Osteoblast (primary cell): ENCODE results near the gene DESI1. TPM values are rescaled to one million over a fixed set of nuclear protein-coding genes. Genes with fewer than 3 reads are reported as not detected.
"Not testable (repeated sequence)": the region's sequence is repeated elsewhere in the genome, so short reads cannot be mapped to it uniquely, and the experiment has no call there.

ENCODE experiments used
- DNase-seq: peaks from one replicate; pipeline ENCODE4 v3.0.0; 2011; ENCODE audit warnings: low spot score, mixed read lengths; ENCODE audit not compliant: insufficient read length; ENCODE audit errors: missing footprints
- H2AFZ ChIP-seq: 2 replicates; pipeline ENCODE4 v1.6.0; 2011; ENCODE audit warnings: mild to moderate bottlenecking, low read length
- H3K27ac ChIP-seq: 2 replicates; pipeline ENCODE4 v1.5.1; 2011; ENCODE audit warnings: mild to moderate bottlenecking, low read depth, low read length, moderate library complexity
- H3K27me3 ChIP-seq: 2 replicates; pipeline ENCODE4 v1.6.0; 2012; ENCODE audit warnings: mild to moderate bottlenecking, control low read depth, inconsistent platforms, low read length, moderate library complexity; ENCODE audit not compliant: insufficient read depth
- H3K36me3 ChIP-seq: 2 replicates; pipeline ENCODE4 v1.5.1; 2011; ENCODE audit warnings: mild to moderate bottlenecking, low read length, control low read depth, moderate library complexity; ENCODE audit not compliant: insufficient read depth
- H3K4me1 ChIP-seq: 2 replicates; pipeline ENCODE4 v1.5.1; 2011; ENCODE audit warnings: mild to moderate bottlenecking, low read length, control low read depth, moderate library complexity; ENCODE audit not compliant: insufficient read depth
- H3K4me2 ChIP-seq: 2 replicates; pipeline ENCODE4 v1.6.0; 2011; ENCODE audit warnings: mild to moderate bottlenecking, low read length; ENCODE audit not compliant: insufficient read depth
- H3K4me3 ChIP-seq: fragments of 200-600 bp; sonication (generic); 3 replicates; pipeline ENCODE4 v1.5.1; 2012; ENCODE audit warnings: mild to moderate bottlenecking, low read length, inconsistent platforms; ENCODE audit not compliant: insufficient read depth
- H3K79me2 ChIP-seq: 2 replicates; pipeline ENCODE4 v1.6.0; 2012; ENCODE audit warnings: mild to moderate bottlenecking, low read length, control low read depth, inconsistent platforms; ENCODE audit not compliant: insufficient read depth
- H3K9me3 ChIP-seq: 2 replicates; pipeline ENCODE4 v1.5.1; 2011; ENCODE audit warnings: low read depth, low read length, control low read depth
- H4K20me1 ChIP-seq: 2 replicates; pipeline ENCODE4 v1.6.0; 2012; ENCODE audit warnings: mild to moderate bottlenecking, low read length, control low read depth; ENCODE audit not compliant: insufficient read depth
- total RNA-seq: library from RNA; depleted of rRNA; stranded (reverse); fragments of >200 nt; gene quantifications from 2 replicates; pipeline ENCODE4 v1.2.3, GENCODE V29; 2012
- TF ChIP-seq, protein P1 (sequence below): IDR thresholded peaks from 2 replicates; pipeline ENCODE4 v1.5.1; 2011; ENCODE audit warnings: mild to moderate bottlenecking, low read depth, low read length, moderate library complexity; ENCODE audit errors: extremely low read depth

The DESI1 gene
- total RNA-seq, 1 donor = 16.3 TPM

DNA sequence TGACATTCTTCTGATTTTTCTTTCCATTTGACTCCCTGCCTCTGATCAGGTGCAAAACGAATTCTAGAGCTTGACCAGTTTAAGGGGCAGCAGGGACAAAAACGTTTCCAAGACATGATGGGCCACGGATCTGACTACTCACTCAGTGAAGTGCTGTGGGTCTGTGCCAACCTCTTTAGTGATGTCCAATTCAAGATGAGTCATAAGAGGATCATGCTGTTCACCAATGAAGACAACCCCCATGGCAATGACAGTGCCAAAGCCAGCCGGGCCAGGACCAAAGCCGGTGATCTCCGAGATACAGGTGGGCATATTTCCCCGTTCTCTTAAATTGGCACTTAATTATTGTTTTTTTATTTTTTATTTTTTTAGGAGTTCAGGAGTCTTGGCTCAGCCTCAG lies 15.6 kb upstream of the DESI1 start:
- Histone ChIP-seq H3K27me3 (no peaks in the 10 kb centered on the region), H3K4me3 (no peak overlapping the region), H2AFZ (no peak overlapping the region), H4K20me1 (peaks cover 25% of the 10 kb centered on the region), H3K4me2 (no peak overlapping the region), H3K27ac (peak overlapping the region; percentile 54), H3K79me2 (peaks cover 49% of the 10 kb centered on the region), H3K36me3 (peaks cover 70% of the 10 kb centered on the region), H3K4me1 (peaks cover 10% of the 10 kb centered on the region), H3K9me3 (no peaks in the 10 kb centered on the region)
- no peak for DNase-seq
- TF ChIP-seq, protein P1, sequence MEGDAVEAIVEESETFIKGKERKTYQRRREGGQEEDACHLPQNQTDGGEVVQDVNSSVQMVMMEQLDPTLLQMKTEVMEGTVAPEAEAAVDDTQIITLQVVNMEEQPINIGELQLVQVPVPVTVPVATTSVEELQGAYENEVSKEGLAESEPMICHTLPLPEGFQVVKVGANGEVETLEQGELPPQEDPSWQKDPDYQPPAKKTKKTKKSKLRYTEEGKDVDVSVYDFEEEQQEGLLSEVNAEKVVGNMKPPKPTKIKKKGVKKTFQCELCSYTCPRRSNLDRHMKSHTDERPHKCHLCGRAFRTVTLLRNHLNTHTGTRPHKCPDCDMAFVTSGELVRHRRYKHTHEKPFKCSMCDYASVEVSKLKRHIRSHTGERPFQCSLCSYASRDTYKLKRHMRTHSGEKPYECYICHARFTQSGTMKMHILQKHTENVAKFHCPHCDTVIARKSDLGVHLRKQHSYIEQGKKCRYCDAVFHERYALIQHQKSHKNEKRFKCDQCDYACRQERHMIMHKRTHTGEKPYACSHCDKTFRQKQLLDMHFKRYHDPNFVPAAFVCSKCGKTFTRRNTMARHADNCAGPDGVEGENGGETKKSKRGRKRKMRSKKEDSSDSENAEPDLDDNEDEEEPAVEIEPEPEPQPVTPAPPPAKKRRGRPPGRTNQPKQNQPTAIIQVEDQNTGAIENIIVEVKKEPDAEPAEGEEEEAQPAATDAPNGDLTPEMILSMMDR = no peak

DNA sequence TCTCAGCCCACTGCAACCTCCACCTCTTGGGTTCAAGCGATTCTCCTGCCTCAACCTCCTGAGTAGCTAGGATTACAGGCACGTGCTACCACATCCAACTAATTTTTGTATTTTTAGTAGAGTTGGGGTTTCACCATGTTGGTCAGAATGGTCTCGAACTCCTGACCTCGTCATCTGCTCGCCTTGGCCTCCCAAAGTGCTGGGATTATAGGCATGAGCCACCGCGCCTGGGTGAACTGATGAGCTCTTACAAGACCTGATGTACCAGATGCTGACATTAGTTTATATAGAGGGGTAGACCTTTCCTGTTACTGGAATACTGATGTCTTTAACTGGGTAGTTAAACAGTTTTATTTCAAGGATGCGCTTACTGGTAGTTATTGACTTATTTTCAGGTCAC lies 13.8 kb upstream of the DESI1 start:
- H3K79me2 ChIP-seq = peaks cover 37% of the 10 kb centered on the region

DNA sequence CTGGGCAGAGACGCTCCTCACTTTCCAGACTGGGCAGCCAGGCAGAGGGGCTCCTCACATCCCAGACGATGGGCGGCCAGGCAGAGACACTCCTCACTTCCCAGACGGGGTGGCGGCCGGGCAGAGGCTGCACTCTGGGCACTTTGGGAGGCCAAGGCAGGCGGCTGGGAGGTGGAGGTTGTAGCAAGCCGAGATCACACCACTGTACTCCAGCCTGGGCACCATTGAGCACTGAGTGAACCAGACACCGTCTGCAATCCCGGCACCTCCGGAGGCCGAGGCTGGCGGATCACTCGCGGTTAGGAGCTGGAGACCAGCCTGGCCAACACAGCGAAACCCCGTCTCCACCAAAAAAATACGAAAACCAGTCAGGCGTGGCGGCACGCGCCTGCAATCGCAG lies 10.8 kb upstream of the DESI1 start:
- Histone ChIP-seq H4K20me1 (peaks cover 18% of the 10 kb centered on the region), H3K36me3 (peaks cover 64% of the 10 kb centered on the region), H3K79me2 (peaks cover 47% of the 10 kb centered on the region)
- H3K27me3 ChIP-seq, DNase-seq, H3K4me3 ChIP-seq, H3K9me3 ChIP-seq, H2AFZ ChIP-seq, H3K4me2 ChIP-seq, H3K27ac ChIP-seq, H3K4me1 ChIP-seq: not testable (repeated sequence)

More for the DNA sequence above, 13.8 kb upstream of the DESI1 start:
- H3K4me1 ChIP-seq, H3K27ac ChIP-seq, H3K4me2 ChIP-seq, H3K27me3 ChIP-seq, H3K9me3 ChIP-seq, DNase-seq, H3K4me3 ChIP-seq, H2AFZ ChIP-seq: not testable (repeated sequence)
- H3K36me3 ChIP-seq = peaks cover 60% of the 10 kb centered on the region
- H4K20me1 ChIP-seq = peaks cover 20% of the 10 kb centered on the region

GRCh38 chr22:41631115-41631514 lies 10.3 kb upstream of the DESI1 start:
- H3K4me1 ChIP-seq = not testable (repeated sequence)

GRCh38 chr22:41625577-41625976 lies 4.7 kb upstream of the DESI1 start:
- peaks cover 69% of the 10 kb centered on the region for H3K79me2 ChIP-seq
- H3K36me3 ChIP-seq = peaks cover 63% of the 10 kb centered on the region
- TF ChIP-seq, protein P1 = no peak
- no peak overlapping the region for H2AFZ ChIP-seq
- H4K20me1 ChIP-seq = peaks cover 14% of the 10 kb centered on the region
- H3K9me3 ChIP-seq = no peaks in the 10 kb centered on the region
- no peak overlapping the region for H3K4me2 ChIP-seq
- DNase-seq = no peak
- H3K4me1 ChIP-seq = peaks cover 6% of the 10 kb centered on the region
- no peaks in the 10 kb centered on the region for H3K27me3 ChIP-seq
- H3K27ac ChIP-seq = no peak overlapping the region
- no peak overlapping the region for H3K4me3 ChIP-seq

More at GRCh38 chr22:41631115-41631514, 10.3 kb upstream of the DESI1 start:
- Histone ChIP-seq H3K36me3 (peaks cover 63% of the 10 kb centered on the region), H4K20me1 (peaks cover 14% of the 10 kb centered on the region), H3K79me2 (peaks cover 49% of the 10 kb centered on the region)
- not testable (repeated sequence) for H3K4me3 ChIP-seq, H3K9me3 ChIP-seq, H3K4me2 ChIP-seq, H3K27ac ChIP-seq, DNase-seq, H3K27me3 ChIP-seq, H2AFZ ChIP-seq
